GM18519 (cell line): ENCODE measurements around the gene ANKRD63.

ENCODE experiments used
- ATAC-seq: cut with Tn5 transposase; IDR thresholded peaks from one replicate; pipeline ENCODE4 v1.9.1; 2021; ENCODE audit warnings: mild to moderate bottlenecking, moderate library complexity; ENCODE audit not compliant: unreplicated experiment, low FRiP score

Gene ANKRD63

GRCh38 chr15:40281057-40281800, 1.6 kb downstream of the ANKRD63 start:
- ATAC-seq: no peak

GRCh38 chr15:40280260-40281056, 2.4 kb downstream of the ANKRD63 start:
- ATAC-seq: no peak

- no peak for ATAC-seq
Measured at GRCh38 chr15:40279437-40280141, 3.3 kb downstream of the ANKRD63 start.

- no peak for ATAC-seq
Measured at GRCh38 chr15:40278026-40278425, 4.8 kb downstream of the ANKRD63 start.

GRCh38 chr15:40277471-40277870, 5.4 kb downstream of the ANKRD63 start:
- ATAC-seq: no peak

- no peak for ATAC-seq
Measured at GRCh38 chr15:40276927-40277326, 5.9 kb downstream of the ANKRD63 start.

- no peak for ATAC-seq
Measured at GRCh38 chr15:40275954-40276353, 6.9 kb downstream of the ANKRD63 start.

- no peak for ATAC-seq
Measured at GRCh38 chr15:40275523-40275922, 7.3 kb downstream of the ANKRD63 start.

GRCh38 chr15:40274350-40275274, 8.3 kb downstream of the ANKRD63 start:
- ATAC-seq: no peak

GRCh38 chr15:40273428-40273827, 9.4 kb downstream of the ANKRD63 start:
- ATAC-seq: no peak

GRCh38 chr15:40272485-40273056, 10.3 kb downstream of the ANKRD63 start:
- no peak for ATAC-seq

GRCh38 chr15:40271685-40272484, 11.0 kb downstream of the ANKRD63 start:
- ATAC-seq: no peak

- no peak for ATAC-seq
Measured at GRCh38 chr15:40270246-40270995, 12.4 kb downstream of the ANKRD63 start.

- ATAC-seq: no peak
Measured at GRCh38 chr15:40269604-40270003, 13.3 kb downstream of the ANKRD63 start.

- ATAC-seq: no peak
Measured at GRCh38 chr15:40267670-40268069, 15.2 kb downstream of the ANKRD63 start.

- ATAC-seq: no peak
Measured at GRCh38 chr15:40266828-40267304, 16.0 kb downstream of the ANKRD63 start.

GRCh38 chr15:40265875-40266274, 17.0 kb downstream of the ANKRD63 start:
- no peak for ATAC-seq

- no peak for ATAC-seq
Measured at GRCh38 chr15:40265355-40265754, 17.5 kb downstream of the ANKRD63 start.
